Adipose tissue (tissue), 3 donors: ENCODE results near the gene FLRT1. TPM values are rescaled to one million over a fixed set of nuclear protein-coding genes. Genes with fewer than 3 reads are reported as not detected.

Experiments
- H3K27ac ChIP-seq: one replicate; pipeline ENCODE4 v1.5.1; 2013; ENCODE audit warnings: low read depth, low read length
- WGBS, 3 donors: extraction: QIAGEN DNeasy Blood & Tissue Kit; methylation state at CpG; one replicate each; pipeline ENCODE4 v1.1.7; 2013; 5-methylcytosine and 5-hydroxymethylcytosine counted together
- polyA plus RNA-seq, 3 donors: library from polyadenylated mRNA; stranded (reverse); fragments of 200-250 nt; gene quantifications; one replicate each; pipeline ENCODE4 v1.2.3, GENCODE V29; 2013
- donor health status: healthy with polysubstance abuse.
- donor health status: Bipolar disorder and iron deficiency.
- donor health status: healthy.

The FLRT1 gene
- polyA plus RNA-seq, 3 donors = 0.10 to 0.14 (median 0.11) TPM

DNA sequence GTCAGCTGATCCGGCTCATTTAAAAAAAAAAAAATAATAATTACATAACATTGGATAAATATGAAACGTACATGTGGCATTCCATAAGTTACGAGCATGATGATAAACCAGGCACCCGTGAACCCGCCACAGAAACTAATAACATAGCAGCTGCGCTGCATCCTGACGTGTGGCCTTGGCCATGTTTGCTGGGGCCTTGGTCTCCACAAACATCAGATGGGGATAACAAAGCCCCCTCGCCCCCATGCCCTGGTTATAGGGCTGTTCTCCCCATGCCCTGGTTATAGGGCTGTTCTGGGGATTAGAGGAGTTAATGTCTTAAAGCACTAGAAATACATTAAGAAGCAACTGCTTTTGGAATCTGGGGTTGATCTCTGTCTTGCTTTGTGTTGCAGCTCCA is 36.7 kb downstream of the FLRT1 start:
- H3K27ac ChIP-seq = no peak overlapping the region

DNA sequence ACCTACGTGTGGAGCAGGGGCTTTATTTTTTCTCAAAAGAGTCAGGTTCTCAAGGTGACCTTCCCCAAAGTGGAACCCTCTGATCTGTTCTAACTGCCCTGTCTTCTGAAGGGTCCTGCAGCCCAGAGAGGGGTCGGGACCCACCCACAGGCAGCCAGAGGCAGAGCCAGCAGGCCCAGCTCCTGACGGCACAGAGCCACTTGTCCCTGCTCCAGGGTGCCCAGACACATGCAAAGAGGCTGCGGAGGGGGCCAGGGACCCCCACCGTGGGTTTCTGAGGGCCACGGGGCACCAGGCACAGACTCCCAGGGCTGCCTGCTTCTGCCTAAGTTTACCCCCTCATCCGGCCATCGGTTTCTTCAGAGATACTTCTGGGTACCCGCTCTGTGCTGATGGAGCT is 37.1 kb downstream of the FLRT1 start:
- H3K27ac ChIP-seq = no peak overlapping the region
- WGBS, 3 donors = 90 to 93% (median 91%) methylated on average over 9 of the region's 9 CpGs

More for the DNA sequence above, 36.7 kb downstream of the FLRT1 start:
- WGBS, 3 donors = 67 to 90% (median 83%) methylated on average over 8 of the region's 8 CpGs

- WGBS, 3 donors = 75 to 87% (median 77%) methylated on average over 13 of the region's 13 CpGs
- H3K27ac ChIP-seq = no peak overlapping the region
These were observed 37.8 kb downstream of the FLRT1 start for GRCh38 chr11:64073542-64073941.

GRCh38 chr11:64074239-64074638 is 38.5 kb downstream of the FLRT1 start:
- 60 to 82% (median 62%) methylated on average over 10 of the region's 10 CpGs for whole genome bisulfite sequencing, 3 donors
- H3K27ac ChIP-seq = no peak overlapping the region

DNA sequence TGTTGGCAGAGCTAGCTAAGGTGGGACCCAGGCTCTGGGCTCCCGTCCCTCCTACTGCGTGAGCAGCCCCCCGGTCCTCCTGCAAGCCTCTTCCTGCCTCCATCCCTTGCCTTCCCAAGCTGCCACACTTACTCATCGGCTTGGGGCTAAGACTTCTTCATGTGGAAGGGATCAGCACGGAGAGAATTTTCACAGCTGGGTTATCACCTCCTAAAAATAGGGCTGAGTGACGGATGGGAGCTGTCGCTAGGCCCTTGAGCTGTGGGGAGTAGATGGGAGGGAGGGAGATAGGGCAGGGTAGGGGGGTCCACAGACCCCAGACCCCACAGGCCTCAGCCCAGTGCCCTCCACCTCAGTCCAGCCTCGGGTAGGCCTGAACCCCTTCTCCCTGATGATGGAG is 41.0 kb downstream of the FLRT1 start:
- WGBS, 3 donors = 88 to 92% (median 91%) methylated on average over 8 of the region's 8 CpGs

DNA sequence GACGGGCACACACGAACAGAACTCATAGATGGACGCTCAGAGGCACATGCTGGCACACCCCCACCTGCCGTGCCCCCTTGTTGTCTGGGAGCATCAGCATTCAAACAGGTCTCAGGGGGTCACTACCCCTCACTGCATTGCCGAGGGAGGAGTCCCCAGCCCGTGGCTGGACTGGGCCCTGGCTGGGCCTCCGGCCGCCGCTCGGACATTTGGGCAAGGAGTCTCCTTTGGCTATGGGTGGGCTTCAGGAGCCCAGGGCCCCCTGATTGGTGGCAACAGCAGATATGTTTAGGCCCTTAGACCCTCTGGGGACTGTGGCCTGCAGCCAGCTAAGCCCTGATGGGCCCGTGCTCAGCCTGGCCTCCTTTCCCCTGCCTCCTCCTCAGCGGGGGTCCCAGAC is 41.9 kb downstream of the FLRT1 start:
- H3K27ac ChIP-seq = no peak overlapping the region
- 88 to 92% (median 91%) methylated on average over 11 to 12 of the region's 12 CpGs for WGBS, 3 donors

More for the DNA sequence above, 41.0 kb downstream of the FLRT1 start:
- no peak overlapping the region for H3K27ac ChIP-seq

DNA sequence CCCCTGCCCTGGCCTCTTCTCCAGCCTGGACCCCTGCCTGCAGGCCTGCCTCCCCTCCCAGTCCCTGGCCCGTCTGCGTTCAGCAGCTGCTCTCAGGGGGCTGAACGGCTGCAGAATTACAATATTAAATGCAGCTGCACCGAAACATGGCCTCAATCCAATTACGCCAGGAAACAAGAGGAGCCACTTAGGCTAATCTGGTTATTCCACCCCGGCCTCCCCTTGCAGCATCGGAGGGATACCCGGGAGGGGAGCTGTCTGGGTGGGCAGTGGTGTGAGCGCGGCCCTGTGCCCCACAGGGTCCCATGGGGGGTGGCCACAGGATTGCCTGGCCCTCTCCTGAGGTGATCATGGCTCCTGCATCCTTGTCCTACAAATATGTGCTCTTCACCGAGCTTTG is 42.6 kb downstream of the FLRT1 start:
- WGBS, 3 donors = 57 to 84% (median 59%) methylated on average over 11 of the region's 11 CpGs

GRCh38 chr11:64078905-64079304 is 43.2 kb downstream of the FLRT1 start:
- WGBS, 3 donors = 66 to 88% (median 75%) methylated on average over 13 of the region's 13 CpGs
- no peak overlapping the region for H3K27ac ChIP-seq

More for the DNA sequence above, 42.6 kb downstream of the FLRT1 start:
- no peak overlapping the region for H3K27ac ChIP-seq

GRCh38 chr11:64080390-64080789 is 44.7 kb downstream of the FLRT1 start:
- H3K27ac ChIP-seq = no peak overlapping the region
- 87 to 92% (median 92%) methylated on average over 10 of the region's 10 CpGs for WGBS, 3 donors

- WGBS, 3 donors = 54 to 91% (median 86%) methylated on average over 27 of the region's 27 CpGs
- H3K27ac ChIP-seq = no peak overlapping the region
These were observed 46.2 kb downstream of the FLRT1 start for GRCh38 chr11:64081745-64082442.

DNA sequence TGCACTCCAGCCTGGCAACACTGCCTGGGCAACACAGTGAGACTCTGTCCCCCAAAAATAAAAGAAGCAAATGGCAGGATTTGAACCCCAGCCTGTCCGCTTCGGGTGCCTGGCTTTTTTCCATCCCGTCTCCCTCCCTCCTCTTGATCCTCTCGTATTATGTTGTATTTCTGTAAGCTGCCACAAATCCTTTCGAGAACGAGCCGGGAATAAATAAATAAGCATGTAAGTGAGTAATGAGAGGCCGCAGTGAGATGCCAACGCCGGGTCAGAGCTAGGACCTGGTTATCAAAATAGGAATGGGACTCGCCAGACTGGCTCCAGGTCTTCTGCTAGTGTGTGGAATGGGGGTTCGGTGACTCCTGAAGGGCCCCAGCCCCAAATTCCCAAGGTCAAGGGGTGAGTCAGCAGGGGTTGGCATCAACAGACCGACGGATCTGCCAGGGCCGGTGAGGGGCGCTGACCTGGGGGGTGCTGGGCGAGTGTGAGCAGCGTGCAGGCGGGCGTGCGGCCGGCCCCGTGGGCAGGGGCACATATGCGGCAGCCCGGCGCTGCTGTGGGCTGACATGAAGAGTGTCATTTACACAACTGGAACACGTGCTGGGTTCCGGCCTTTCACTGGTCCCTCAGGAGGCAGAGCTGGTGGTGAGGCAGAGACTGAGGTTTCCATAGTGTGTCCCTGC is 47.8 kb downstream of the FLRT1 start:
- WGBS, 3 donors = 88 to 92% (median 89%) methylated on average over 28 of the region's 28 CpGs
- H3K27ac ChIP-seq = no peak overlapping the region

- 81 to 85% (median 84%) methylated on average over 26 of the region's 26 CpGs for WGBS, 3 donors
- H3K27ac ChIP-seq = no peak overlapping the region
These were observed 48.6 kb downstream of the FLRT1 start for GRCh38 chr11:64084146-64084950.

DNA sequence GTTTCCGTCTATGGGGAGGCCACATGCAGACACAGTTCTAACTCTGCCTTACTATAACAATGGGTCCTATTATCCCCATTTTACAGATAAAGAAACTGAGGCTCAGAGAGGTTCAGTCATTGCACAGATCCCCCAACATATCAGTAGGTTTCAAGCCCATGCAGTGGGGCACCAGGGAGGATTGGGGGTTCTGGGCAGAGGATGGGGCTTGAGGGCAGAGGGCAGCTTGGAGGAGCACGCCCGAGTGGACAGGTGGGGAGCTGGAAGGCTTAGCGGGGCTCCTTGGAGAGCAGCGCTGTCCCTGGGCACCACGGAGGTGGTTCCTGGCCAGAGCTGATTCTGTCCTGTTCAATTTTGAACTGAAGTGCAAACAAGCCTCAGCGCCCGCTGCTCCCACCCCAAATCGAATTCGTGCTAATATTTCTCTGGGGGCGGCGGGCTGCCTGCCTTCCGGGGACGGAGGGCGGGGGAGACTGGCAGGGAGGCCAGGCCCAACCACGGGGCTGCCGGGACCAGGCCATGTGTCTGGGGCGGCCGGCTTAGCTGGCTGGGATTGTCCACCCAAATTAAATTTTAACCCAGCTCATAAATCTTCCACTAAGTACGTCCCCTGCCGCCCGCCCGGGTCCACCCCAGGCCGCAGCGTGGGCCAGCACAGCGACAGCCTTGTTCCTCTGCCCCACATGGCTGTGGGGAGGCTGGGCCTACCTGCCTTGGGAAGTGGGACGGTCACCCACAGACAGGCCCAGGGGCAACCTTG is 49.4 kb downstream of the FLRT1 start:
- WGBS, 3 donors = 34 to 89% (median 72%) methylated on average over 27 of the region's 27 CpGs
- H3K27ac ChIP-seq = no peak overlapping the region

Other genes starting within 250 kb of the FLRT1 start
- gene SPINDOC, start 222.5 kb upstream of the FLRT1 start, polyA plus RNA-seq = 10 to 100 TPM in 1 of 3 donors, 1 to 10 TPM in 2; 2.5 to 10.7 (median 9.7) TPM
- gene MARK2, start 196.8 kb upstream of the FLRT1 start, polyA plus RNA-seq = 10 to 100 TPM; 13.4 to 15.0 (median 14.2) TPM
- under 1 TPM; 0.27 to 0.59 (median 0.56) TPM for gene RCOR2, start 118.8 kb upstream of the FLRT1 start, polyA plus RNA-seq
- gene NAA40, start 96.9 kb upstream of the FLRT1 start, polyA plus RNA-seq = 10 to 100 TPM in 1 of 3 donors, 1 to 10 TPM in 2; 6.7 to 13.9 (median 7.6) TPM
- gene COX8A, start 61.3 kb upstream of the FLRT1 start, polyA plus RNA-seq = 100 to 1,000 TPM; 348 to 933 (median 669) TPM
- 10 to 100 TPM; 35.3 to 62.4 (median 50.5) TPM for gene OTUB1, start 49.5 kb upstream of the FLRT1 start, polyA plus RNA-seq
- 10 to 100 TPM; 27.6 to 66.7 (median 38.7) TPM for gene MACROD1, start 130.2 kb downstream of the FLRT1 start, polyA plus RNA-seq
- 10 to 100 TPM; 30.0 to 65.6 (median 46.3) TPM for gene STIP1, start 150.2 kb downstream of the FLRT1 start, polyA plus RNA-seq
- 10 to 100 TPM in 2 of 3 donors, 1 to 10 TPM in 1; 5.6 to 39.9 (median 26.7) TPM for gene FERMT3, start 170.8 kb downstream of the FLRT1 start, polyA plus RNA-seq
- 10 to 100 TPM; 42.2 to 61.3 (median 46.7) TPM for gene TRPT1, start 190.3 kb downstream of the FLRT1 start, polyA plus RNA-seq
- 10 to 100 TPM; 42.5 to 51.3 (median 49.4) TPM for gene NUDT22, start 190.3 kb downstream of the FLRT1 start, polyA plus RNA-seq
- gene DNAJC4, start 194.6 kb downstream of the FLRT1 start, polyA plus RNA-seq = 10 to 100 TPM; 34.4 to 47.0 (median 42.8) TPM
- gene VEGFB, start 198.7 kb downstream of the FLRT1 start, polyA plus RNA-seq = 100 to 1,000 TPM in 2 of 3 donors, 10 to 100 TPM in 1; 53.2 to 327 (median 249) TPM
- 100 to 1,000 TPM; 105 to 176 (median 137) TPM for gene FKBP2, start 205.2 kb downstream of the FLRT1 start, polyA plus RNA-seq
- gene PPP1R14B, start 211.0 kb downstream of the FLRT1 start, polyA plus RNA-seq = 100 to 1,000 TPM; 102 to 148 (median 139) TPM
- 10 to 100 TPM in 2 of 3 donors, 1 to 10 TPM in 1; 5.7 to 22.2 (median 11.1) TPM for gene PLCB3, start 215.6 kb downstream of the FLRT1 start, polyA plus RNA-seq
- 100 to 1,000 TPM in 1 of 3 donors, 10 to 100 TPM in 2; 40.5 to 115 (median 70.6) TPM for gene BAD, start 248.7 kb downstream of the FLRT1 start, polyA plus RNA-seq
- 10 to 100 TPM; 13.0 to 28.5 (median 25.2) TPM for gene GPR137, start 249.9 kb downstream of the FLRT1 start, polyA plus RNA-seq